GM12878 (cell line): ENCODE data around the gene IRF6. TPM values are rescaled to one million over a fixed set of nuclear protein-coding genes. Genes with fewer than 3 reads are reported as not detected.

ENCODE experiments used
- ATF2 ChIP-seq: IDR thresholded peaks from 2 replicates; pipeline ENCODE4 v1.6.1; 2012; ENCODE audit warnings: low read length, inconsistent platforms
- BCL3 ChIP-seq: IDR thresholded peaks from 2 replicates; pipeline ENCODE4 v1.6.1; 2011; ENCODE audit warnings: borderline replicate concordance, low read depth, mild to moderate bottlenecking, moderate library complexity, low read length; ENCODE audit not compliant: insufficient read depth, poor library complexity, severe bottlenecking
- E2F8 ChIP-seq: fragments of 450-650 bp; IDR thresholded peaks from 2 replicates; pipeline ENCODE4 v1.6.1; 2018; ENCODE audit warnings: mild to moderate bottlenecking, low read depth, moderate library complexity; ENCODE audit not compliant: partially characterized antibody
- ETV6 ChIP-seq, 2 experiments: fragments of 450-650 bp in 1 of 2; IDR thresholded peaks in 1 of 2; conservative IDR thresholded peaks in 1 of 2; 2 replicates each; pipeline ENCODE4 v1.6.1; 2014; ENCODE audit warnings: antibody characterized with exemption in 1 of 2, borderline replicate concordance in 1 of 2, low read depth in 1 of 2, mild to moderate bottlenecking in 1 of 2, moderate library complexity in 1 of 2
- PAX8 ChIP-seq: fragments of 450-650 bp; IDR thresholded peaks from 2 replicates; pipeline ENCODE4 v1.6.1; 2017; ENCODE audit warnings: mild to moderate bottlenecking, moderate library complexity
- USF1 ChIP-seq: IDR thresholded peaks from 2 replicates; pipeline ENCODE4 v1.6.1; 2011; ENCODE audit warnings: borderline replicate concordance, low read depth, mild to moderate bottlenecking, moderate library complexity, mixed read lengths, low read length; ENCODE audit not compliant: insufficient read depth; ENCODE audit errors: extremely low read length
- ZBED1 ChIP-seq: IDR thresholded peaks from 2 replicates; pipeline ENCODE4 v1.6.1; 2016; ENCODE audit warnings: borderline replicate concordance
- ZNF687 ChIP-seq: fragments of 450-650 bp; IDR thresholded peaks from 2 replicates; pipeline ENCODE4 v1.6.1; 2017; ENCODE audit warnings: mild to moderate bottlenecking, moderate library complexity
- polyA plus RNA-seq, 11 experiments: library from polyadenylated mRNA; depleted of rRNA in 4 of 11; unstranded in 6 of 11; stranded (reverse) in 5 of 11; fragments of >200 nt; fragmentation: Nextera tagmentation in 4 of 11; fragmentation: Illumina TruSeq in 1 of 11; extraction: Ambion mirVana in 4 of 11; extraction: Trizol in 1 of 11; gene quantifications; 1 replicate in 1 of 11; 2 replicates in 10 of 11; pipeline versions ENCODE4 v1.2.1 to v1.2.3, GENCODE V29; 2011 to 2016; ENCODE audit warnings: inconsistent platforms in 2 of 11, missing spikeins in 2 of 11, low read depth in 1 of 11
- total RNA-seq, 4 experiments: library from RNA; depleted of rRNA in 3 of 4; stranded (reverse); fragments of >200 nt in 3 of 4; fragmentation: Illumina TruSeq in 1 of 4; extraction: Trizol in 1 of 4; gene quantifications; 2 replicates each; pipeline versions ENCODE4 v1.2.1 to v1.2.3, GENCODE V29; 2013 to 2021

The IRF6 gene
- total and polyA plus RNA-seq, 10 of the 15 experiments (the other 5 are each of a cell fraction or from before 2014, with no cell fraction given) = 0.04 to 0.50 (median 0.09) TPM; not detected in 1

GRCh38 chr1:209741193-209741592 is 64.7 kb downstream of the IRF6 start (continued):
- TF ChIP-seq ATF2 (no peak), BCL3 (no peak), ZBED1 (no peak), PAX8 (no peak), ZNF687 (no peak), USF1 (no peak), ETV6 (conservative IDR thresholded peaks at IDR 0.05 in 1 of 2, IDR thresholded peaks at IDR 0.05 in 1 of 2; ENCODE audit: borderline replicate concordance in 1 of 2, low read depth in 1 of 2) (no peak), E2F8 (no peak)
